GM18502 (cell line): ENCODE measurements around the gene RBM19.
"Not testable (repeated sequence)": the region's sequence is repeated elsewhere in the genome, so short reads cannot be mapped to it uniquely, and the experiment has no call there.

Experiments used
- ATAC-seq: cut with Tn5 transposase; IDR thresholded peaks from one replicate; pipeline ENCODE4 v1.9.1; 2021; ENCODE audit warnings: mild to moderate bottlenecking; ENCODE audit not compliant: unreplicated experiment, poor library complexity

Gene RBM19, protein sequence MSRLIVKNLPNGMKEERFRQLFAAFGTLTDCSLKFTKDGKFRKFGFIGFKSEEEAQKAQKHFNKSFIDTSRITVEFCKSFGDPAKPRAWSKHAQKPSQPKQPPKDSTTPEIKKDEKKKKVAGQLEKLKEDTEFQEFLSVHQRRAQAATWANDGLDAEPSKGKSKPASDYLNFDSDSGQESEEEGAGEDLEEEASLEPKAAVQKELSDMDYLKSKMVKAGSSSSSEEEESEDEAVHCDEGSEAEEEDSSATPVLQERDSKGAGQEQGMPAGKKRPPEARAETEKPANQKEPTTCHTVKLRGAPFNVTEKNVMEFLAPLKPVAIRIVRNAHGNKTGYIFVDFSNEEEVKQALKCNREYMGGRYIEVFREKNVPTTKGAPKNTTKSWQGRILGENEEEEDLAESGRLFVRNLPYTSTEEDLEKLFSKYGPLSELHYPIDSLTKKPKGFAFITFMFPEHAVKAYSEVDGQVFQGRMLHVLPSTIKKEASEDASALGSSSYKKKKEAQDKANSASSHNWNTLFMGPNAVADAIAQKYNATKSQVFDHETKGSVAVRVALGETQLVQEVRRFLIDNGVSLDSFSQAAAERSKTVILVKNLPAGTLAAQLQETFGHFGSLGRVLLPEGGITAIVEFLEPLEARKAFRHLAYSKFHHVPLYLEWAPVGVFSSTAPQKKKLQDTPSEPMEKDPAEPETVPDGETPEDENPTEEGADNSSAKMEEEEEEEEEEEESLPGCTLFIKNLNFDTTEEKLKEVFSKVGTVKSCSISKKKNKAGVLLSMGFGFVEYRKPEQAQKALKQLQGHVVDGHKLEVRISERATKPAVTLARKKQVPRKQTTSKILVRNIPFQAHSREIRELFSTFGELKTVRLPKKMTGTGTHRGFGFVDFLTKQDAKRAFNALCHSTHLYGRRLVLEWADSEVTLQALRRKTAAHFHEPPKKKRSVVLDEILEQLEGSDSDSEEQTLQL

DNA sequence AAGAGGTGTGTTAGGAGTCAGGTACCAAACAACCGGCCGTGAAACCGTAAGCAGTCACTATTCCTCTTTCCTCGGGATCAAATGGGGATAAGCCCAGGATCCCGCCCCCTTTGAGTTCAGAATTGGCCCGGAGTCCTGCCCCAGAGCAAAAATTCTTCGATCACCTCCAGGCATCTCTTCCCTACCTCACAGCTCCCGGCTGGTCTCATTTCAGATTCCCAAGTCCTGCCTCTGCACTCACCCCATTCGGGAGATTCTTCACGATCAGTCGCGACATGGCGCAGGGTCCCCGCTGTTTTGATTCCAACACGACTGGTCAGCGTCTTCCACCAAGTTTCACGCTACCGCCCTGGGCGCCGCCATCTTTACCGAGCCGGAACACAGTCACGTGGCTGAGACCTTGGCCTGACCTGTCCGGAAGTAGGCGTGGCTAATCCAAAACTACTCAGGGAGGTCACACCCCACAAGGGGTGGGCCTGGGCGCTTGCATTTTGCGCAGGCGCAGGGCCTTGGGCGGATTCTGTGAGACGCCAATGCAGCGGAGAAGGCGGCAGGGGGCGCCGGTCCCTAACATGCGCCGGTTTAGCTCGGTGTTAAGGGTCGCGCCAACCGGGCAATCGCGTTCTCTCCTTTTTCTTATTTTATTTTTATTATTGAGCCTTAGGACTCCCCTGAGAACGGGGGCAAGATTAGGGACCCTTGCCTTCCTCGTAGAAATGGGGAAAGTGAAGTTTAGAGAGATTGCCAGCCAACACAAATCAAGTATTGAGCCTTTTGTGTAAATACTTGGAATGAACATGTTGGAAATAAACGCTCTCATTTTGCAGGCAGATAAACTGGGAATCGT is at the start of gene RBM19:
TSS of gene RBM19 (minus strand) at position 375 of the 847 bp plus-strand sequence. CDS start at position 277, 98 bp downstream.
- peak; percentile 97 for ATAC-seq

DNA sequence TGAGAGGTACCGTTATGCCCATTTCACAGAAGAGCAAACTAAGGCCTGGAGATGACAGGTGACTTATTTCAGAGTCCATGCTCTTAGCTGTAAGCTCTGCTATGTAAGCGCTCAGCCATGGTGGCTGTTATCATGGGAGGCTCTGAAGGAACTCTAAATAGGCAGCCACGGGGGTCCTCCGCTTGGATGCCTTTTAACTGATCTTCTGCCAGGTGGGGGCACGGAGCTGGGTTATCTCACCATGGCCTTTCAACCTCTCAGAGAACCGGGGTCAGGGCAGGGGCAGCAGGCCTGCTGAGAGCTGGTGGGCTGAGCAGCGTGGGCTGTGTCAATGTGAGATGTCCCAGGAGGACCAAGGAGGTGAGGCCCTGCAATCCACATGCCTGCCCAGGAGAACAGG is 49.7 kb upstream of the RBM19 start:
- ATAC-seq, result no peak

DNA sequence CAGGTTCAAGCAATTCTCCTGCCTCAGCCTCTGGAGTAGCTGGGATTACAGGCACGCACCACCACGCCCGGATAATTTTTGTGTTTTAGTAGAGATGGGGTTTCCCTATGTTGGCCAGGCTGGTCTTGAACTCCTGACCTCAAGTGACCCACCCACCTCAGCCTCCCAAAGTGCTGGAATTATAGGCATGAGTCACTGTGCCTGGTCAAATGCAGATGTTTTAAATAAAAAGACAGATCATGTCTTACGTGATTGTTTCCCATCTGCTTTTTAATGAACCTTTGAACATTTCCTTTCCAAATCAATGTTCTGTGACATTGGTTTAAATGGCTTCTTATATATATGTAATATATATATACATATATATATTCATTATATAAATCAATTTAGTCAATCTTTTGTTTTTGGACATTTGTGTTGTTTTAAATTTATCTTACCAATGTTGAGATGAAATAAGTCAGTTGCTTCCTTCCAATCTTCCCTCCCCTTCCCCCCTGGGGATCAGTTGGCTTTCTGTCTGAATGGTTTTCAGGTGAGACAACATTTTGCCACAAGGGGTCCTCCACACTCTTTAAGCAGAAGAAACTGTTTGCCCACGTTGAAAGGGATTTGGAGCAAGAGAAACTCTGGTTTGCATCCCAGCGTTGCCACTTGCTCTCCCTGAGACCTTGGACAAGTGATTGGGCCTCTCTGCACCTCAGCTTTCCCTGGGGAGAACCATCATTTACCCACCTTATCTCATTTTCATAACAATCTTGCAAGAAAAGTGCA is 47.6 kb upstream of the RBM19 start:
- no peak for ATAC-seq

DNA sequence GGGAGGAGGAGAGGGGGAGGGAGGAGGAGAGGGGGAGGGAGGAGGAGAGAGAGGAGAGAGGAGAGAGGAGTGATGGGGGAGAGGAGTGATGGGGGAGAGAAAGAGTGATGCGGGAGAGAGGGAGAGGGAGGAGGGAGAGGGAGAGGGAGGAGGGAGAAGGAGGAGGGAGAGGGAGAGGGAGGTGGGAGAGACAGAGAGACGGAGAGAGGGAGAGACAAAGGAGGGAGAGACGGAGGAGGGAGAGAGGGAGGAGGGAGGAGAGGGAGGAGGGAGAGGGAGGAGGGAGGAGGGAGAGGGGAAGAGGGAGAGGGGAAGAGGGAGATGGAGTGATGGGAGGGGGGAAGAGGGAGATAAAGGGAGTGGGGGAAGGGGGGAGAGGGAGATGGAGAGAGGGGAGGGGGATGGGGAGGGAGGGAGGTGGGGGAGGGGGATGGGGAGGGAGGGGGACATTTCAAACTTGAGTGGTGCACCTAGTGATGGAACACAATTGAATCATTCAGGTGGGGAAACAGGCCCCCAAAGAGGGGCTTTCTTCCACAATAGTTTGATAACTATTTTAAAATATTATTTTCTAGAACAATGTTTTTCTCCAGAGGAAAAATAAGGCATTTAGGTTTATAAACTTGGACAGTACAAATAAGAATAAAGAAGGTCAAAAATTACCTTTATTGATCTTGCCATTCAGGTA is 46.8 kb upstream of the RBM19 start:
- ATAC-seq, result no peak

DNA sequence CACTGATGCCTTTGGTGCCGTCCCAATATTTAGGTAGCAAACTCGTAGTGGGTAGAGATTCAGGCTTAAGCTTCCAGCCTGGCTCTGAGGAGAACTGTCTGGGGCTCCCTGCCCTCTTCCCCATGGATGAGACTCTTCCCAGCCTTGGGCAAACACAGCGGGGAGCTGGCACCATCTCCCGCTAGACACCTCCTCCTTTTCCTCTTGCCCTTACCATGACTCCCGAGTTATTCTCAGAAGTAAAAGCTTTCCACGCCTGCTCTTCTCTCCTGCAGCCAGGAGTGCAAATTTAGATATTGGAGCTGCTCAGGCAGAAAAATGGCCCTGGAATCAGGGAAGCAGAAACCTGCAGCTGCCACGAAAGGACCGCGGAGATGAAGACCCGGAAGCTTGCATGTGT is 45.6 kb upstream of the RBM19 start:
- no peak for ATAC-seq

DNA sequence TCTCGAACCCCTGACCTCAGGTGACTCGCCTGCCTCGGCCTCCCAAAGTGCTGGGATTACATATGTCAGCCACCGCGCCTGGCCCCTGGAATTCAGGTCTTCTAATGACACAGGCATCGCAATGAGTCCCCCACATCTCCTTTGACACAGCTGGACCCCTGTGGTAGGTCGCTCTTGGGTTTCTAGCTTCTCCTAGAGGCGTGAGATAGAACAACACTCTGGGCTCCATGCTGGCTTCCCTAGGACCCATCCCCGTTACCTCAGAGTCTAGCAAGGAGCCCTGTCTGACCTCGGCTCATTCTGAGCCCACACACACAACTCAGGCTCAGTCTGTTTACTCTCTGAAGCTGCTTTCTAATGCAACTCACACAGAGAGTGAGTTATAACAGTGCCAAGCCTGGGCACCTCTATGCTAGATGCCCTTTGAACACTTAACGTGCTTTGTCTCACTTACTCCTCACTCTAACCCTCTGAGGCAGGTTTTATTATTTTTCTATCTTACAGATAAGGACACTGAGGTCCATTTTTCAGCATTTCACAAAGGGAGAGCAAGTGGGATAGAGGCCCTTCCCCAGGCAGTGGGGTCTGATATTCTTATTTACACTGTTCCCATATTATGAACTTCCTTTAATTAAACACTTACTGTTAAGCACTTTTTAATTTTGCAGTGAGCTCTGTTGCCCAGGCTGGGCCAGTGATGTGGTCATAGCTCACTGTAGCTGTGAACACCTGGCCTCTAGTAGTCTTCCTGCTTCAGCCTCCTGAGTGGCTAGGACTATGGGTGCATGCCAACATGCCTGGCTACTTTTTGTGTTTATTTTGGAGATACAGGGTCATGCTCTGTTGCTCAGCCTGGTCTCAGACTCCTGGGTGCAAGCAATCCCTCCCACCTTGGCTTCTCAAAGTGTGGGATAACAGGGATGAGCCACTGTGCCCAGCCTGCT is 40.6 kb upstream of the RBM19 start:
- ATAC-seq, result no peak

DNA sequence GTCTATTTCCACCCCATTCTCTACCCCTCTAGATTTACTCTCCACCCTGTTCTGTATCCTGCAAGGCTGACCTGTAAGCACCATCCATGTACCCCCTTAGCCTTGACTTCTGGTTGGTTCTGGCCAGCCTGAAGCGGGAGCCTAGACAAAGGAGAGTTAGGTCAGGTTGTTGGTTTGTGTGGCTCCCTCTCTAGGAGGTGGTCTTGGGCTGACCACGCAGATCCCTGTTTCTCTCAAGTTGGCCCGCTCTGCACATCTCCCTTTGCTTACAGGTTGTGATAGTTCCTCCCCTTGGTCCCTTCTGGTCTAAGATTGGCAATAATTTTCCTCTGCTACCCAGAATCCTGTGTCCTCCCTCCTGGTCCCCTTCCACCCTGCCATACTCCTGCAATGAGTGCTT is 38.3 kb upstream of the RBM19 start:
- ATAC-seq, result no peak

DNA sequence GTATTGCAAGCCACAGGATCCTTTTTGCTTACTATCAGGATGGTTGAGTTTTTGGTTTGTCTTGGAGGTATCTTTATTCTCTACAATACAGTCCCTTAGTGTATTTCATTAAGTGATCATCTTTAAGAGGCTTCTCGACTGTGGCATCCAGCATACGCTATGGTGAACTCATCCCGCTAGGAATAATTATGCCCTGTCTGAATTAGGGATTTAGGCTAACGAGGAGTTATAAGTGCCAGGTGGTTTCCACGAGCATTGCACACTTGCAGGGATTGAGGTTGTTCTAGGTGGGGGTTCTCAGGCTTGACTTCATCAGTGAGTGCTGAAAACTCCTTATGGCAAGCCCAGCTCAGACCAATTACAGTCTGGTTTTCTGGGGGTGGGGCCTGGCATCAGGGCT is 37.2 kb upstream of the RBM19 start:
- ATAC-seq, result no peak

DNA sequence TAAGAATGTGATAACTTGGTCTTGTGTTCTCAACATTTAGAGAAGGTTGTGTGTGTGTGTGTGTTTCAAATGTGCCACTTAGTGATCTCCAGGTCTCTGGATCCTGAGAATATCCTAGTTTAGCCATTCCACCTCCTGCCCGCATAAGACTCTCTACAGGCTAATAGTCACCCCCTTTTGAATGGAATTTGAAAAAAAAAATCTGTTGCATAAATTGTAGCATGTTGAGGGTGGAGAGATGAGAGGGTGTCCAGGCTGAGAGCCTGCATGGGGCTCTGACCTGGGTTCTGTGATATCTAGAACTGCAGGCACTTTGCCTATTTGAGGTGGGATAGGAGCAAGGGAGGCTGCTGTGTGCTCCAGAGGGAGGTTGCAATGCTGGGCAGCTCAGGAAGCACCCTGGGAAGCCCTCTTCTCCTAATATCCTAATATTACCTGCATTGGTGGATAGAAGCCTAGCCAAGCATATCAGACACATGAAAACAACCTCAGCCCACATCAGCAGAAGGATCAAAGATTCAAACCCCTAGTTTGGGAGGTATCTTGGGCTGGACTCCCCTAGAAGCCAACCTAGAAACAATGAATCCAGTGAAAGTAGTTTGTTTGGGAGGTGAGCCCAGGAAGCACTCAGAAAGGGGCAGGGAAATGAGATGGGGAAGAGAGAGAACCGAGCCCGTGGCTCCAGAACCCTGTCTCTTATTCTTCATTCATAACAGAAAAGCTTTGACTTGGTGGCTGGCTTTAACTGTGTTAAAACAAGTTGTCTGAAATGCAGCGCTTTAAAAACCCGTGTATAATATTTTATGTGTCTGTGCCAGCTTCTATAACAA is 35.6 kb upstream of the RBM19 start:
- ATAC-seq, result no peak

DNA sequence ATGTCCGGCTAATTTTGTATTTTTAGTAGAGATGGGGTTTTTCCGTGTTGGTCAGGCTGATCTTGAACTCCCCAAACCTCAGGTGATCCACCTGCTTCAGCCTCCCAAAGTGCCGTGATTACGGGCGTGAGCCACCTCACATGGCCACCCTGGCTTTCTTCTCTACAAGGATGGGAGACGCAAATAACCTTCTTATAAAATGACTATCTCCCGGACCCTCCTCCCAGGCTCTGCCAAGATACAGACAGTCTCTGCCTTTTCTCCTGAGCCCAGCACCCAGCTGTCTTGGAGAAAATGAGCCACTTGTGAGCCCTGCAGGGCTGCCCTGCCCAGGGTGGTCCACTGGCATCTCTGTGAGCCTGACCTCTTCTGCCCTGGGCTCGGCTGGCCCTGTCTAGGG is 34.7 kb upstream of the RBM19 start:
- no peak for ATAC-seq

DNA sequence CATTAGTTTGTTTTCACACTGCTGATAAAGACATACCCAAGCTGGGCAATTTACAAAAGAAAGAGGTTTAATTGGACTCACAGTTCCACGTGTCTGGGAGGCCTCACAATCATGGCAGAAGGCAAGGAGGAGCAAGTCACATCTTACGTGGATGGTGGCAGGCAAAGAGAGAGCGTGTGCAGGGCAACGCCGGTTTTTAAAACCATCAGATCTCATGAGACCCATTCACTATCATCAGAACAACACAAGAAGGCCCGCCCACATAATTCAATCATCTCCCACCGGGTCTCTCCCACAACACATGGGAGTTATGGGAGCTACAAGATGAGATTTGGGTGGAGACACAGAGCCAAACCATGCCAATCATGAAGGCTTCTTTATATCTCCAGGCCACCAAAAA is 34.1 kb upstream of the RBM19 start:
- ATAC-seq, result not testable (repeated sequence)

DNA sequence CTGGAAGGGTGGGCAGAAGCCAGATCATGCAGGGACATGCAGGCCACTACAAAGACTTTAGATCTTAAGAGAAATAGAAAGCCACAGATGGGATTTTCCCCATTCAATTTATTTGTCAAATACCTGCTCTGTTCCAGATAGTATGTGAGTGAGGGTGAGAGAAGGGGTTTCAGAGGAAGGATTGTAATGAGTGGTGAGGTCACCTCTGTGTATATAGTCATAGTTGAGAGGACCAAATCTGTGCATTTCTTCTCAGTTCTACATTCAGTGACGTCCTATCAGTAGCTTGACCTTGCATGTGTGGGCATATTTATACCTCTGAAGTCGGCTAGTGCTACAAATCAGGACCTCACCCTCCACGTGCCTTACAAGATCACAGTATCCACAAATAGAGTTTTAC is 31.2 kb upstream of the RBM19 start:
- ATAC-seq, result no peak

DNA sequence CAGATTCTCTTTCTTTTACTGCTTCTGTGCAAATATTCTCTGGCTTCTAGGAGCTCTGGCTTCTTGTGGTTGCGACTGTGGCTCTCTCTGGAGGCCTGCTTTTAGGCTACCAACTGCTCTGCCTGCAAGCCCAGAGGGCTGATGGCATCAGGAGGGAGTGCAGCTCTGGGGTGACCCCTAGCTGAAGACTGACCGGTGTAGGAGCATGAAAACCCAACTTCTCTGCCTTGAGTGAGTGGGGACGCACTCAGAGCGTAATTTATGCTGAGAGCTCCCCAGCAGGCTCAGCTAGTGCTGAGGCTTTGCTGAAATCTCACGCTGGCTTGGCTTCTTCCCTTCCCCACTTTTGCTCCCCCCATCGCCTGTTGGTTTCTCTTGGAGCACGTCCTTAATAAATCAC is 29.9 kb upstream of the RBM19 start:
- ATAC-seq, result no peak

DNA sequence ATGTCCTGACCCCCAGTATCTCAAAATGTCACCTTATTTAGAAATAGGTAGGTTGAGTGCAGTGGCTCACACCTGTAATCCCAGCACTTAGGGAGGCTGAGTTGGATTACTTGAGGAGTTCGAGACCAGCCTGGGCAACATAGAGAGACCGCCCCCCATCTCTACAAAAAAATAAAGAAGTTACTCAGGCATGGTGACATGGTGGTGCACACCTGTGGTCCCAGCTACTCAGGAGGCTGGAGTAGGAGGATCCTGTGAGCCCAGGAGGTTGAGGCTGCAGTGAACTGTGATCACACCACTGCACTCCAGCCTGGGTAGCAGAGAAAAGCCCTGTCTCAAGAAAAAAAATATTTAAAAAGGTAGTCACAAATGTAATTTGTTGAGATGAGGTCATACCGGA is 27.9 kb upstream of the RBM19 start:
- ATAC-seq, result no peak

DNA sequence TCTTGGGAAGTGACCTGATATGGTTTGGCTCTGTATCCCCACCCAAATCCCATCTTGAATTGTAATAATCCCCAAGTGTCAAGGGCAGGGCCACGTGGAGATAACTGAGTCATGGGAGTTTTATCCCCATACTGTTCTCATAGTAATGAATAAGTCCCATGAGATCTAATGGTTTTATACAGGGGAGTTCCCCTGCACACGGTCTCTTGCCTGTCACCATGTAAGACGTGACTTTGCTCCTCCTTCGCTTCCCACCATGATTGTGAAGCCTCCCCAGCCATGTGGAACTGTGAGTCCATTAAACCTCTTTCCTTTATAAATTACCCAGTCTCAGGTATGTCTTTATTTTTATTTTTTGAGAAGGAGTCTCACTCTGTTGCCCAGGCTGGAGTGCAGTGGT is 26.6 kb upstream of the RBM19 start:
- not testable (repeated sequence) for ATAC-seq

DNA sequence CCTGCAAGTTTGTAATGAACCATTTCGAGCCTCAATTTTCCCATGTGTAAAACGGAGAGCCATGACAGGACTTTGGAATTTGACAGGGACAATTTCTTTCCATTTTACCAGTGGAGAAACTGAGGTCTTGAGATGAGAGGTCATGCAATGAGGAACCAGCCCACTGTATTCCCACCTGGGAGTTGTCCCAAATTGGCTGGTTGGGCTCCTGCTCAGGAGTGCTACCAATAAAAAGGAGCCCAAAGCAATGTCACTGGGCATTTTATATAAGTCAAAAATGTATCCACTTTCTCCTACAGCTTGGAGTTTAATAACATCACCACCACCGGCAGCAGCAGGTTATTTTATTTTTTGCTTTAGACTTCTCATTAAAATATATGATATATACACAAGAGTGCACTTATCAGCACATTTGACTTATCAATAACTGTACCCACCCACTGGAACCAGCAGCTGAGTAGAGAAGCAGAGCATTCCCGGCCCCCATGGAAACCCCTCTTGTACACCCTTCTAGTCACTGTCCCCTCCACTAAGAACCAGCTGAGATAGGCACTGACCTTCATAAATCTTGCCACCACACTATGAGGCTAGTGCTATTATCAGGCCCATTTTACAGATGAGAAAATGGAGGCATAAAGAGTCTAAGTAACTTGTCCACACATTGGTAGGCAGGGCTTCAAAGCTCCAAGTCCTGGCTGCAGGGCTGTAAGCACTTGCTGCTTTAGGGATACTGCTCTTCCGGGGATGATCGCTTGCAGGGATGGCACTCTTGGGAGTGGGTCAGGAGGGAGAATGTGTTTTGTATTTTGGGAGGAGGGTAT is 25.3 kb upstream of the RBM19 start:
- ATAC-seq, result no peak
